HEK293T (cell line): Measurements from ENCODE around the gene RIOK3.

Source experiments
- ARNT ChIP-seq: fragments of 450-650 bp; IDR thresholded peaks from 2 replicates; pipeline ENCODE4 v1.6.1; 2017; ENCODE audit warnings: mild to moderate bottlenecking
- BHLHE40 ChIP-seq: fragments of 450-650 bp; IDR thresholded peaks from 2 replicates; pipeline ENCODE4 v1.6.1; 2016; ENCODE audit warnings: mild to moderate bottlenecking, moderate library complexity, borderline replicate concordance
- CTBP1 ChIP-seq: fragments of 450-650 bp; IDR thresholded peaks from 2 replicates; pipeline ENCODE4 v1.6.1; 2016; ENCODE audit warnings: borderline replicate concordance
- FOXA1 ChIP-seq: fragments of 450-650 bp; IDR thresholded peaks from 2 replicates; pipeline ENCODE4 v1.6.1; 2016; ENCODE audit warnings: mild to moderate bottlenecking
- FOXM1 ChIP-seq: fragments of 450-650 bp; IDR thresholded peaks from 2 replicates; pipeline ENCODE4 v1.6.1; 2017; ENCODE audit warnings: mild to moderate bottlenecking, borderline replicate concordance
- HDGF ChIP-seq: fragments of 450-650 bp; IDR thresholded peaks from 2 replicates; pipeline ENCODE4 v1.6.1; 2017; ENCODE audit warnings: antibody characterized with exemption, borderline replicate concordance
- NFRKB ChIP-seq: fragments of 450-650 bp; IDR thresholded peaks from 2 replicates; pipeline ENCODE4 v1.6.1; 2016; ENCODE audit warnings: mild to moderate bottlenecking, moderate library complexity
- TARDBP ChIP-seq: fragments of 450-650 bp; IDR thresholded peaks from 2 replicates; pipeline ENCODE4 v1.6.1; 2016

DNA sequence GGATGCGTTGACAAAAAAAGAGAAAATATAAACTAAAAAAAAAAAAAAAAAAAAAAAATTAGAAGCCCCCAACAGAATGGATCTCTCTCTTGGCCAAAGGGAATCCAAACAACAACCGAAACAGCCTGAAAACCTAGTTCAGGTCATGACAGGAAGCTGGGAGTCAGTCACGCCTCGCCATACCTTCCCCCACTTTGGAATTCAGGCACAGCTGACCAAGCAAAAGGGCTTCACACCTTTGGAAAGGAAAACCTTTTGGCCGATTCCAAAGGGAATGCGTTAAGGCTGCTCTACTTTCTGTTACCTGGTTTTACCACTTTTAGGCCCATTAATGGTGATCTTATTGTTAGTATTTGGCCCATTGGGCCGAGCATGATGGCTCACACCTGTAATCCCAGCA, 32.3 kb downstream of the RIOK3 start:
- no peak for TF ChIP-seq CTBP1
- TF ChIP-seq FOXM1 = no peak
- no peak for TF ChIP-seq NFRKB
- TF ChIP-seq FOXA1 = no peak
- TF ChIP-seq HDGF = no peak
- TF ChIP-seq TARDBP = no peak
- TF ChIP-seq BHLHE40 = no peak
- no peak for TF ChIP-seq ARNT
